ENCODE results near the gene GLCE.
"Not testable (repeated sequence)": the region's sequence is repeated elsewhere in the genome, so short reads cannot be mapped to it uniquely, and the experiment has no call there.

GLCE gene

GRCh38 chr15:69288531-69289341, 128.3 kb downstream of the GLCE start:
- DNase-seq = no peak
- in situ Hi-C loops (cut with MboI; ENCODE audit: low pct_unique_long_range_greater_than_20kb, low sequenced_read_pairs) = no loop called here

DNA sequence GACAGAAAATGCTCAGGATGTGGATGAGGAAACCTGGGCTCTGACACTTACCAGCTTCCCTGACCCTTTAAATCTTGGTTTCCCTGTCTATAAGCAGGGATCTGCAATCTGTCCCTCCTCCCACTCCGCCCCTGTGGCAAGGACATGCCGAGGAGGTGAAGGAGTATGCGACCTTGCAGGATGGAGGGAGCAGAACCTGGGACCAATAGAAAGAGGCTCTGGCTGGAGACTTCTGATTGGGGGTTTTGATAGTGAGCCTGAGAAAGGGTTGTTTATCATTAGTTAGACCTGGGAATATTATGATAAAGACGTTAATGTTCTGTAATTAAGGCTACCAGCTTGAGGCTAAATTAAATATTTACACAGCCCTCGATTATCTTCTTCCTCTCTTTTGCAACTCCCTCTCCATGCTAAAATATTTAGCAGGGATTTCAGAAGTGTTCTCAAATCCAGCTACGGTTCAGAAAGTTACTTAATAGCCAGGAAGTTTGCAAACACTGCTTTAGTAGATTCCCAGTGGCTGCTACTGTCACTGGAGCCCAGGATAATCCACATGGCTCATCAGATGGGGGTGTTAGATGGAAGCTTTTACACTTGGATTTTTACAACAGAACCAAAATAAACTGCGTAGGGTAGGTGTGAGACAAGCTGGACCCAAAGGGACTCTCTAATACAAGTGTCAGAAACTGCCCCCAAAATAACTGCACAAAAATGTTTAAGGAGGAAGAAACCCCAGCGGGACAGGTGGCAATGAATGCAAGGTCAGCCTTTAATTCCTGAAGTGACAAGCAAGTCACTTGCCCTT, 129.1 kb downstream of the GLCE start:
- no peak for DNase-seq
- in situ Hi-C loops (cut with MboI; ENCODE audit: low pct_unique_long_range_greater_than_20kb, low sequenced_read_pairs) = no loop called here

DNA sequence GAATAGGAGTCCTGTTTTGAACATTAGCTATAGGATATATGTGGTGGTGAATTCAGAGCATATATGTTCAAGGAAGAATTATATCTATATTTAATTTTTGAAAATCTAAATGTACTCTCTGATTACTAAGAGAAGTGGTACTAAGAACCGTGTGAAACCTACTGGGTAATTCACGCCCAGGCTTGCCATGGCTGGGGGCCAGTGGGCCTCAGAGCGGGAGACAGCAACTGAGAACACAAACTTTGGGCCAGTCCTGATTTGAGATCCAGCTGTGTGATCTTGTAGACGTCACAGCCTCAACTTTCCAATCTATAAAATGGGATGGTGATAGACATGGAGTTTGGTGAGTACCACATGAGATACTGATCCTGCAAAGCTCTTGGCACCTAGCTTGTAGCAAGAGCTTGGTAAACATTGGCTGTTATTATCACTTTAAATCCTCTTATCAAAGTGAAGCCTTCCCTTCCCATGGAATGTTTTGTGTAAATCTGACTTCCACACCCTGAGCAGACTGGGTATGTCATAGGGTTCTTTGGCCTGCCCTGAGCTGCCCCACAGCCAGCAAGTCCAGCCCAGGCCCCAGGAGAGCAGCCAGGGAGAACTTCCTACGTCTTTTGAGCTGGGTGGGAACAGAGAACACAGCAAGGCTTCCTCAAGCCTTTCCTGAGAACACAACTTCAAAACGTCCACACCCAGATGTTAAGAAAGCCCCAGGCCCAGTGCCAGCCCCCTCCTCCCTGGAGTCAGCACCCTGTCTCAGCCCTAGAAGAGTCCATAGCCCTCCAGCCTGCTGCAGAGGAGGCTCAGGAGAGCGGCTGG, 130.1 kb downstream of the GLCE start:
- in situ Hi-C loops (cut with MboI; ENCODE audit: low pct_unique_long_range_greater_than_20kb, low sequenced_read_pairs) = no loop called here
- no peak for DNase-seq

- DNase-seq; in situ Hi-C loops (cut with MboI; ENCODE audit: low pct_unique_long_range_greater_than_20kb, low sequenced_read_pairs): not testable (repeated sequence)
Measured at GRCh38 chr15:69291651-69292050, 131.2 kb downstream of the GLCE start.

DNA sequence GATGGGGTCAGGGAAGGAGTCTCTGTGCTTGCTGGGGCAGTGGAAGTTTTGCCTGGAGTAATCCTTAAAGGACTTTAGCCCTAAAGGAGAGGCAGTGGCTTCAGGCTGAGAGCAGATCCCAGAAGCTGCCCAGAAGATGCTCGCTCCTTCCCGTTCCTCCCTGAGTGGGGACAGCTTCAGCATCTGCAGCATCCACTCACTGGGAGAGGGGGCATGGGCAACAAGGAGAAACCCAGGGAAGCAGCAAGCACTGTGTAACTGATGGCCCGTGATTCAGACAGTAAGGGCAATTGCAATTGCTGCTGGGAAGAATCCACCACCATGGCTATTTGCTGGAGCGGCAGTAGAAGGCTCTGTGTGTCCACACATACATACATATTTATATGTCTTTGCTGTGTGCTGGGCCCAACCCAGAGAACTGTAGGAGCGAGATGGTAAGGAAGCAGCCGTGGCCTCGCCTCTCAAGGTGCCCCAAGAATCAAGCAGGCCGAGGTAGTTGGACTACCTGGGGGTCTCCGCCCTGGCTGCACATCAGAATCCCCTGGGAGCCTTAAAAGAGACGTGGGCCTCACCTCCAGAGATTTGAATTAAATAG, 132.5 kb downstream of the GLCE start:
- in situ Hi-C loops (cut with MboI; ENCODE audit: low pct_unique_long_range_greater_than_20kb, low sequenced_read_pairs) = no loop called here
- no peak for DNase-seq

GRCh38 chr15:69293741-69294615, 133.5 kb downstream of the GLCE start:
- in situ Hi-C loops (cut with MboI; ENCODE audit: low pct_unique_long_range_greater_than_20kb, low sequenced_read_pairs) = no loop called here

GRCh38 chr15:69296606-69297005, 136.2 kb downstream of the GLCE start:
- no peak for DNase-seq
- in situ Hi-C loops (cut with MboI; ENCODE audit: low pct_unique_long_range_greater_than_20kb, low sequenced_read_pairs) = no loop called here

More at GRCh38 chr15:69293741-69294615, 133.5 kb downstream of the GLCE start:
- no peak for DNase-seq

GRCh38 chr15:69297642-69298353, 137.4 kb downstream of the GLCE start:
- no peak for DNase-seq
- in situ Hi-C loops (cut with MboI; ENCODE audit: low pct_unique_long_range_greater_than_20kb, low sequenced_read_pairs) = no loop called here

DNA sequence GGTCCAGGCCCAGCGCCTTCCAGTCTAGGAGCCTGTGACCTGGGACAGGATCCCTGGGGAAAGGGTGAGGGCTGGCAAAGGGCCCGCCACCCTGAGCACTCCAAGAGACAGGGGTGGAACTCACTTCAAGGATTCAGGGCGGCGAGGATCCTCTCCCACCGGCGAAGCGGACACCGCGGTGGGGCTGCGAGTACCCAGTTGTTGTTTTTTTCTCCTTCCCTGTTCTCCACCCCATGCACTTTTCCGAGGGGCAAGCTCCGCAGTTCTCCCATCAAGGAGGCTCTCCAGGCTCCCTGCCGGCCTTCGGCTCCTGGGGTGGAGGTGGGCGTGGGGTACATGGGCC, 137.9 kb downstream of the GLCE start:
- no peak for DNase-seq
- in situ Hi-C loops (cut with MboI; ENCODE audit: low pct_unique_long_range_greater_than_20kb, low sequenced_read_pairs) = no loop called here

DNA sequence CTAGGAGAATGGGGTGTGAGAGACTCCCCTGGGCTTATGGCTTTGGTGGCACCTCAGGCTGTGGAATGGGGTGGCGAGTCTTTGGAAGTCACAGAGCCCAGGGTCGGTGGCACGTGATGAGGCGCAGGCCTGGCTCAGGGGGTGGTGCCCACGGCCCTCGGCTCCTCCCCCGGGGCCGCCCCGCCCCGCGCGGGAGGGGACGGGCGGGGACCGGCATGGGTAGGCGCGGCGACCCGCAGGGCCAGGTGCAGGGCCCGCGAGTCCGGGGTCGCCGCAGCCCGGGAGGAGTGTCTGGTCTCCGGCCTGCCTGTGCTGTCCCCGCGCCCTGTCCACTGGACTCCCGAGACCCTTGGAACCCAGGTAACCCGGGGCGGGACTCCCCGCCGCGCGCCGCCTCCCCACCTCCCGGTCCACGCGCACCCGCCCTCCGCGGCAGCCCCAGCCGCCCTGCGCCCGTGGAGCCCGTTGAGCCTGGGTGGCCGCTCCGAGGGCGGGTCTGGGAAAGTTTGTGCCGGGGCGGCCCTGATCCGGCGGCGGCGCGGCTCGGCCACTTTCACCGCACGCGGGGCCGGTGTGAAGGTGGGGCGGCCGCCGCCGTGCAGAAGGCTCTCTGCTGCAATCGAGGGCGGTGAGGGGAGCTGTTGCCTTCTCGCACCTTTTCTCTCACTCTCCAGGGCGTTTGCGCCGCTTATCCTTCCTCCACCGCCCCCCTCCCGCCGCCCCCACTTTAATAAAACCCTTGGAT, 138.4 kb downstream of the GLCE start, which contains the start of gene PAQR5:
Gene PAQR5, plus strand, starts transcription at position 216 of the 745 bp plus-strand sequence. CDS start 61,169 bp downstream, outside the sequence.
- peak; percentile 67 for DNase-seq

GRCh38 chr15:69299451-69299886, 139.0 kb downstream of the GLCE start:
- DNase-seq = no peak

More for the DNA sequence above, 138.4 kb downstream of the GLCE start, which contains the start of gene PAQR5:
- in situ Hi-C loops (cut with MboI; ENCODE audit: low pct_unique_long_range_greater_than_20kb, low sequenced_read_pairs) = no loop called here

GRCh38 chr15:69299943-69300588, 139.6 kb downstream of the GLCE start:
- no peak for DNase-seq
- in situ Hi-C loops (cut with MboI; ENCODE audit: low pct_unique_long_range_greater_than_20kb, low sequenced_read_pairs) = no loop called here

More at GRCh38 chr15:69299451-69299886, 139.0 kb downstream of the GLCE start:
- in situ Hi-C loops (cut with MboI; ENCODE audit: low pct_unique_long_range_greater_than_20kb, low sequenced_read_pairs) = no loop called here

- in situ Hi-C loops (cut with MboI; ENCODE audit: low pct_unique_long_range_greater_than_20kb, low sequenced_read_pairs); DNase-seq: not testable (repeated sequence)
Measured at GRCh38 chr15:69301101-69301500, 140.7 kb downstream of the GLCE start.

DNA sequence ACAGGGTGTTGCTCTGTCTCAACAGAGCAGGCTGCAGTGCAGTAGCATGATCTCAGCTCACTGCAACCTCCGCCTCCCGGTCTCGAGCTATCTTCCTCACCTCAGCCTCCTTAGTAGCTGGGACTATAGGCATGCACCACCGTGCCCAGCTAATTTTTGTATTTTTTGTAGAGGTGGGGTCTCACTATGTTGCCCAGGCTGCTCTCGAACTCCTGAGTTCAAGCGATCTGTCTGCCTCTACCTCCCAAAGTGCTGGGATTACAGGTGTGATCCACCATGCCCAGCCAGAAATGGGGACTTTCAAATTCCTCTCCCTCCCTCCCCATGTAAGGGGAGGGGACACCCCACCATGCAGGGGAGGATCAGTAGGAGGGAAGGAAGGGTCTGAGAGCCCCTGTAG, 141.7 kb downstream of the GLCE start:
- DNase-seq = not testable (repeated sequence)

DNA sequence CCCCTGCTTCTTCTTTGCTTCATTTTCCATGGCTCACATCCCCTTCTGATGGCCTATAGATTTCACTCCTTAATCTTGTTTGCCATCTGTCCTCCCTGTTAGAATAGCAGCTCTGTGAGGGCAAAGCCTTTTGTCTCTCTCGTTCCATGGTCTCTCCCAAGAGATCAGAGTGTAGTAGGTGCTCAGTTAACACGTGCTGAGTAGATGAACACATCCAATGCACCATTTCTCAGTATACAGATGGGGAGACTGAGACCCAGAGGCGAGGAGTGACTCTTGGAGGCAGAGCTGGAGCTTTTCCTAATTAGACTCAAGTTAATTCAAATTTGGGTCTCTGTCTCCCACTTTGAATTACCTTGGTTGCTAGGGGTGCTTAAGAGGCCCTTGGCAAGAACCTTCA, 142.5 kb downstream of the GLCE start:
- in situ Hi-C loops (cut with MboI; ENCODE audit: low pct_unique_long_range_greater_than_20kb, low sequenced_read_pairs) = no loop called here
- DNase-seq = no peak

More for the DNA sequence above, 141.7 kb downstream of the GLCE start:
- in situ Hi-C loops (cut with MboI; ENCODE audit: low pct_unique_long_range_greater_than_20kb, low sequenced_read_pairs) = not testable (repeated sequence)

Data from KBM-7 (cell line).